ACHN (cell line): Measurements from ENCODE around the gene PRSS12.
"Not testable (repeated sequence)": the region's sequence is repeated elsewhere in the genome, so short reads cannot be mapped to it uniquely, and the experiment has no call there.

ENCODE experiments used
- DNase-seq: peaks from one replicate; pipeline ENCODE4 v3.0.0-alpha.2; 2015
- in situ Hi-C: cut with HindIII; loops from 2 replicates; pipeline ENCODE4 v1.10.0; 2017; ENCODE audit warnings: low sequenced_read_pairs, low pct_ligation_motif_present, low pct_unique_long_range_greater_than_20kb

The PRSS12 gene

GRCh38 chr4:118335324-118335723 is 17.5 kb downstream of the PRSS12 start:
- in situ Hi-C loops: no loop called here
- DNase-seq: no peak

GRCh38 chr4:118331352-118331751 is 21.5 kb downstream of the PRSS12 start:
- in situ Hi-C loops: no loop called here
- no peak for DNase-seq

- no peak for DNase-seq
Measured at GRCh38 chr4:118329849-118330248, 23.0 kb downstream of the PRSS12 start.

GRCh38 chr4:118327554-118328241 is 25.1 kb downstream of the PRSS12 start:
- in situ Hi-C loops: no loop called here
- DNase-seq: no peak

More at GRCh38 chr4:118329849-118330248, 23.0 kb downstream of the PRSS12 start:
- in situ Hi-C loops: no loop called here

GRCh38 chr4:118326585-118326984 is 26.2 kb downstream of the PRSS12 start:
- DNase-seq: no peak
- in situ Hi-C loops: no loop called here

- in situ Hi-C loops: no loop called here
- no peak for DNase-seq
Measured at GRCh38 chr4:118325431-118325830, 27.4 kb downstream of the PRSS12 start.

- in situ Hi-C loops: no loop called here
- DNase-seq: no peak
Measured at GRCh38 chr4:118322831-118323502, 29.8 kb downstream of the PRSS12 start.

GRCh38 chr4:118318931-118319330 is 33.9 kb downstream of the PRSS12 start:
- DNase-seq: no peak

GRCh38 chr4:118317691-118318090 is 35.1 kb downstream of the PRSS12 start:
- DNase-seq: no peak
- in situ Hi-C loops: no loop called here

More at GRCh38 chr4:118318931-118319330, 33.9 kb downstream of the PRSS12 start:
- in situ Hi-C loops: no loop called here

GRCh38 chr4:118314221-118314620 is 38.6 kb downstream of the PRSS12 start:
- in situ Hi-C loops: no loop called here
- no peak for DNase-seq

- in situ Hi-C loops: no loop called here
- DNase-seq: no peak
Measured at GRCh38 chr4:118313098-118313497, 39.7 kb downstream of the PRSS12 start.

GRCh38 chr4:118308306-118309030 is 44.3 kb downstream of the PRSS12 start:
- no peak for DNase-seq
- in situ Hi-C loops: no loop called here

GRCh38 chr4:118307643-118308042 is 45.2 kb downstream of the PRSS12 start:
- in situ Hi-C loops: no loop called here
- DNase-seq: no peak

GRCh38 chr4:118299619-118300018 is 53.2 kb downstream of the PRSS12 start:
- DNase-seq, in situ Hi-C loops: not testable (repeated sequence)

GRCh38 chr4:118296729-118297128 is 56.1 kb downstream of the PRSS12 start:
- in situ Hi-C loops: no loop called here
- no peak for DNase-seq

- in situ Hi-C loops: no loop called here
- no peak for DNase-seq
Measured at GRCh38 chr4:118290951-118291350, 61.9 kb downstream of the PRSS12 start.

GRCh38 chr4:118289794-118290193 is 63.0 kb downstream of the PRSS12 start:
- DNase-seq: no peak
- in situ Hi-C loops: no loop called here

- no peak for DNase-seq
- in situ Hi-C loops: no loop called here
Measured at GRCh38 chr4:118287711-118288451, 64.9 kb downstream of the PRSS12 start.

- DNase-seq: no peak
- in situ Hi-C loops: no loop called here
Measured at GRCh38 chr4:118286685-118287084, 66.1 kb downstream of the PRSS12 start.
